Kidney epithelial cell (primary cell): Measurements from ENCODE around the gene CASP6. TPM values are rescaled to one million over a fixed set of nuclear protein-coding genes. Genes with fewer than 3 reads are reported as not detected.

Experiments used
- DNase-seq: peaks from one replicate; pipeline ENCODE4 v3.0.0-alpha.2; 2010; ENCODE audit warnings: low read depth
- H3K27me3 ChIP-seq: 2 replicates; pipeline ENCODE4 v1.6.0; 2011; ENCODE audit warnings: low read length; ENCODE audit not compliant: control insufficient read depth, insufficient read depth
- H3K36me3 ChIP-seq: 2 replicates; pipeline ENCODE4 v1.5.1; 2011; ENCODE audit warnings: low read length; ENCODE audit not compliant: control insufficient read depth, insufficient read depth
- H3K4me3 ChIP-seq: 2 replicates; pipeline ENCODE4 v1.5.1; 2011; ENCODE audit warnings: low read depth, mild to moderate bottlenecking, control low read depth, low read length
- CTCF ChIP-seq: IDR thresholded peaks from 2 replicates; pipeline ENCODE4 v1.5.1; 2011; ENCODE audit warnings: mild to moderate bottlenecking, moderate library complexity, low read length, control low read depth, inconsistent platforms; ENCODE audit not compliant: insufficient read depth, poor library complexity, severe bottlenecking
- total RNA-seq: library from RNA; depleted of rRNA; stranded (reverse); fragments of >200 nt; gene quantifications from 2 replicates; pipeline ENCODE4 v1.2.3, GENCODE V29; 2015

The CASP6 gene
- total RNA-seq, 1 donor from 2014 or later = 53.6 TPM

GRCh38 chr4:109648266-109648996 is 54.8 kb downstream of the CASP6 start:
- TF ChIP-seq CTCF = no peak
- no peak for DNase-seq
- Histone ChIP-seq H3K27me3 (no peaks in the 10 kb centered on the region), H3K4me3 (no peak overlapping the region), H3K36me3 (no peaks in the 10 kb centered on the region)

- no peaks in the 10 kb centered on the region for H3K27me3 ChIP-seq
- no peaks in the 10 kb centered on the region for H3K36me3 ChIP-seq
- DNase-seq = no peak
- no peak overlapping the region for H3K4me3 ChIP-seq
- no peak for TF ChIP-seq CTCF
Measured at GRCh38 chr4:109645874-109646710, 57.2 kb downstream of the CASP6 start.

GRCh38 chr4:109640644-109641043 is 62.6 kb downstream of the CASP6 start:
- no peak overlapping the region for H3K4me3 ChIP-seq
- H3K36me3 ChIP-seq = no peaks in the 10 kb centered on the region
- no peak for TF ChIP-seq CTCF
- DNase-seq = no peak
- H3K27me3 ChIP-seq = no peaks in the 10 kb centered on the region

Other genes with a start within 250 kb of the CASP6 start
- gene MCUB, start 143.2 kb downstream of the CASP6 start, total RNA-seq = 13.2 and 29.2 TPM in 2 replicates
- 28.2 and 70.2 TPM in 2 replicates for gene PLA2G12A, start 26.6 kb upstream of the CASP6 start, total RNA-seq
- gene CFI, start 98.6 kb upstream of the CASP6 start, total RNA-seq = 3.0 and 4.2 TPM in 2 replicates
- gene GAR1, start 112.3 kb upstream of the CASP6 start, total RNA-seq = 13.0 and 16.4 TPM in 2 replicates
- not detected in 2 replicates for gene RRH, start 124.5 kb upstream of the CASP6 start, total RNA-seq
- 0.08 and 0.14 TPM in 2 replicates for gene LRIT3, start 144.7 kb upstream of the CASP6 start, total RNA-seq
- 0.21 and 1.0 TPM in 2 replicates for gene EGF, start 209.4 kb upstream of the CASP6 start, total RNA-seq